Lung (tissue), 12 donors: ENCODE measurements around the gene HAND1. TPM values are rescaled to one million over a fixed set of nuclear protein-coding genes. Genes with fewer than 3 reads are reported as not detected.

ENCODE experiments used
- ATAC-seq: fragments of 200-7000 bp; cut with Tn5 transposase; one replicate; pipeline ENCODE4 v1.9.1; 2020; ENCODE audit warnings: moderate number of reproducible peaks; ENCODE audit not compliant: insufficient read depth, low FRiP score
- DNase-seq, 3 donors: peaks; one replicate each; pipeline ENCODE4 v3.0.0-alpha.2; 2013 to 2017
- H3K27ac ChIP-seq, 2 donors: one replicate each; pipeline ENCODE4 v1.5.1; 2013; ENCODE audit warnings: mild to moderate bottlenecking in 2 of 2, moderate library complexity in 2 of 2, control low read depth in 1 of 2, inconsistent platforms in 1 of 2, low read depth in 1 of 2, low read length in 1 of 2
- H3K27me3 ChIP-seq, 3 donors: one replicate each; pipeline ENCODE4 v1.5.1; 2013; ENCODE audit warnings: low read length in 2 of 3; ENCODE audit not compliant: control insufficient read depth in 3 of 3, insufficient read depth in 3 of 3
- H3K36me3 ChIP-seq, 4 donors: one replicate each; pipeline ENCODE4 v1.5.1; 2013; ENCODE audit warnings: low read length in 4 of 4, mild to moderate bottlenecking in 1 of 4, moderate library complexity in 1 of 4; ENCODE audit not compliant: control insufficient read depth in 4 of 4, insufficient read depth in 4 of 4
- H3K4me1 ChIP-seq, 5 donors: one replicate each; pipeline ENCODE4 v1.5.1; 2013; ENCODE audit warnings: low read length in 5 of 5, mild to moderate bottlenecking in 2 of 5, moderate library complexity in 1 of 5; ENCODE audit not compliant: control insufficient read depth in 5 of 5, insufficient read depth in 5 of 5
- H3K4me3 ChIP-seq: one replicate; pipeline ENCODE4 v1.5.1; 2013; ENCODE audit warnings: mild to moderate bottlenecking, control low read depth, moderate library complexity
- H3K9ac ChIP-seq, 2 donors: one replicate each; pipeline ENCODE4 v1.5.1; 2013; ENCODE audit warnings: low read length in 2 of 2, control low read depth in 1 of 2; ENCODE audit not compliant: insufficient read depth in 1 of 2
- H3K9me3 ChIP-seq, 4 donors: one replicate each; pipeline ENCODE4 v1.5.1; 2013; ENCODE audit warnings: low read length in 3 of 4, mild to moderate bottlenecking in 1 of 4, moderate library complexity in 1 of 4; ENCODE audit not compliant: control insufficient read depth in 4 of 4, insufficient read depth in 3 of 4
- WGBS, 2 donors: extraction: QIAGEN DNeasy Blood & Tissue Kit; methylation state at CpG; one replicate each; pipeline ENCODE4 v1.1.7; 2013; 5-methylcytosine and 5-hydroxymethylcytosine counted together
- polyA plus RNA-seq, 2 donors: library from polyadenylated mRNA; stranded (reverse); fragments of 200-250 nt; gene quantifications; one replicate each; pipeline ENCODE4 v1.2.1, GENCODE V29; 2013
- total RNA-seq, 2 donors: library from RNA; depleted of rRNA in 1 of 2; stranded (reverse); fragments of >200 nt in 1 of 2; gene quantifications; one replicate each; pipeline ENCODE4 v1.2.1, GENCODE V29; 2014 to 2021
- TF ChIP-seq, protein P1 (sequence below): IDR thresholded peaks from 2 replicates; pipeline ENCODE4 v1.5.1; 2012; ENCODE audit warnings: mild to moderate bottlenecking; ENCODE audit errors: control extremely low read depth, extremely low read depth
- donor health status: control.
- donor health status: control.
- donor health status: Bipolar disorder and iron deficiency.
- donor health status: healthy.
- donor health status: DM: yes; HTN: yes; CAD: no.

Gene HAND1
- total and polyA plus RNA-seq, 4 donors = 0.02 to 0.21 (median 0.12) TPM; not detected in 1

DNA sequence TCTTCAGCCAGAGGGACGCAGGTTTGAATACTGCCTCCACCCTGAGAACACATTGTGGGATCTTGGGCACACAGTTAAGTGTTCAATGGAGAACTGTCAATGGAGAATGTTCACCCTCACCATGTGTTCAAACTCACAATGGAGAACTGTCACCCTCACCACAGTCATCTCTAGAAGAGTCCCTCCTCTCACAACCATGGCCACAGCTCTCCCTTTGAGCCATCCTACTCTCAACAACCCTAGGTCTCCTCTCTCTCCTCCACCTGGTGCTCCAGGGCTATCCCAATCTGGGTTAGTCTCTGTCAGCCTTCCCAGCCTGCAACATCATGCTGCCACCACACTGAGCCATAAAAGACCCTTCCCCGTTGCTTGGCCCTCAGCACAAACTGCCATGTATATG is 36.3 kb upstream of the HAND1 start:
- Histone ChIP-seq H3K4me1 (no peaks in the 10 kb centered on the region), H3K9me3 (peaks cover 0 to 2% (median 0%) of the 10 kb centered on the region in 4 donors), H3K36me3 (no peaks in the 10 kb centered on the region), H3K9ac (no peak overlapping the region), H3K4me3 (no peak overlapping the region), H3K27me3 (peaks cover 0 to 8% (median 5%) of the 10 kb centered on the region in 3 donors), H3K27ac (no peak overlapping the region)
- DNase-seq = no peak
- no peak for ATAC-seq
- WGBS, 2 donors = 86 to 90% methylated on average over 2 of the region's 2 CpGs
- TF ChIP-seq, protein P1, sequence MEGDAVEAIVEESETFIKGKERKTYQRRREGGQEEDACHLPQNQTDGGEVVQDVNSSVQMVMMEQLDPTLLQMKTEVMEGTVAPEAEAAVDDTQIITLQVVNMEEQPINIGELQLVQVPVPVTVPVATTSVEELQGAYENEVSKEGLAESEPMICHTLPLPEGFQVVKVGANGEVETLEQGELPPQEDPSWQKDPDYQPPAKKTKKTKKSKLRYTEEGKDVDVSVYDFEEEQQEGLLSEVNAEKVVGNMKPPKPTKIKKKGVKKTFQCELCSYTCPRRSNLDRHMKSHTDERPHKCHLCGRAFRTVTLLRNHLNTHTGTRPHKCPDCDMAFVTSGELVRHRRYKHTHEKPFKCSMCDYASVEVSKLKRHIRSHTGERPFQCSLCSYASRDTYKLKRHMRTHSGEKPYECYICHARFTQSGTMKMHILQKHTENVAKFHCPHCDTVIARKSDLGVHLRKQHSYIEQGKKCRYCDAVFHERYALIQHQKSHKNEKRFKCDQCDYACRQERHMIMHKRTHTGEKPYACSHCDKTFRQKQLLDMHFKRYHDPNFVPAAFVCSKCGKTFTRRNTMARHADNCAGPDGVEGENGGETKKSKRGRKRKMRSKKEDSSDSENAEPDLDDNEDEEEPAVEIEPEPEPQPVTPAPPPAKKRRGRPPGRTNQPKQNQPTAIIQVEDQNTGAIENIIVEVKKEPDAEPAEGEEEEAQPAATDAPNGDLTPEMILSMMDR = no peak

DNA sequence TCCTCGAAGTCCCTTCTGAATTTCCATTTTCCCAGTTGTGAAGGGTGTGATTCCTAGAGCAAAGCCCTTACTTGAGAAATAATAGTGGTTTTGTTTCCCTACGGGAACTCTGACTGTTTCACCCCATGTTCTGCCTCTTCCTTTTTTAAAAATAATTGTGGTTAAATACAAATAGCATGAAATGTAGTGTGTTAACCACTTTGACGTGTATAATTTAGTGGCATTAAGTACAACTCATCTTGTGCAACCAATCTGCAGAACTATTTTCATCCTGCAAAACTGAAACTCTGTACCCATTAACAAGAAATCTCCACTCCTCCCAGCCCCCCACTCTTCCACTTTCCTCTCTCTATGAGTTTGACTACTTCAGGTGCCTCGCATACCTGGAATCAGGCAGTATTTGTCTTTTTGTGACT is 35.6 kb upstream of the HAND1 start:
- Histone ChIP-seq H3K4me1 (no peaks in the 10 kb centered on the region), H3K27me3 (peaks cover 0 to 8% (median 5%) of the 10 kb centered on the region in 3 donors), H3K4me3 (no peak overlapping the region), H3K9me3 (peaks cover 0 to 2% (median 0%) of the 10 kb centered on the region in 4 donors), H3K9ac (no peak overlapping the region), H3K27ac (no peak overlapping the region), H3K36me3 (no peaks in the 10 kb centered on the region)
- TF ChIP-seq, protein P1 = no peak
- 41 to 46% methylated on average over 4 of the region's 4 CpGs for WGBS, 2 donors
- ATAC-seq (no peak), DNase-seq (no peak)

DNA sequence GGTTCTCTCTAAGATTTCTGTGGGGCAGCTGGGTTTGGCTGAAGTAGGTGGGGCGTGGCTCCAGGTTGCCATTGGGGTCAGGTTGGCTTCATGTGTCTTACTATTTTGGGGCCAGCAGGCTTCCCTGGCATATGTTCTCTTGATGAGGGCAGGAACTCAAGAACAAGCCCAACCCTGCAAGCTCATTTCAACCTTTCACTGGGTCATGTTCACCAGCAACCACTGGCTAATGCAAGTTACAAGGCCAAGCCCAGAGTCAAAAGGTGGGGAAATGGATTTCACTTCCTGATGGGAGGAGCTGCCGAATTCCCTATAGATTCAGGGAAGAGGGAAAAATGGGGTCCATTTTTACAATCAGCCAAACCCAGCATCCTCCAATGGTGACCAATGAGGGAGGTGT is 34.0 kb upstream of the HAND1 start:
- H3K9me3 ChIP-seq = peaks cover 0 to 2% (median 0%) of the 10 kb centered on the region in 4 donors
- ATAC-seq (no peak), DNase-seq (no peak)
- WGBS, 2 donors = 78 to 79% methylated on average over 2 of the region's 2 CpGs
- no peak overlapping the region for H3K4me3 ChIP-seq
- H3K4me1 ChIP-seq = no peaks in the 10 kb centered on the region
- H3K27me3 ChIP-seq = peaks cover 0 to 8% (median 5%) of the 10 kb centered on the region in 3 donors
- H3K36me3 ChIP-seq = no peaks in the 10 kb centered on the region
- no peak overlapping the region for H3K27ac ChIP-seq
- H3K9ac ChIP-seq = no peak overlapping the region
- TF ChIP-seq, protein P1 = no peak
